ENCODE results near the gene DPH6. TPM values are rescaled to one million over a fixed set of nuclear protein-coding genes. Genes with fewer than 3 reads are reported as not detected.
"Not testable (repeated sequence)": the region's sequence is repeated elsewhere in the genome, so short reads cannot be mapped to it uniquely, and the experiment has no call there.

The DPH6 gene
- total and polyA plus RNA-seq, 2 donors, result 8.9 to 15.3 TPM

- H3K27me3 ChIP-seq (ENCODE audit: control insufficient read depth in 2 of 2, insufficient read depth in 1 of 2, low read length in 1 of 2); H3K4me1 ChIP-seq (ENCODE audit: control insufficient read depth in 2 of 2, insufficient read depth in 2 of 2, low read length in 2 of 2); H3K36me3 ChIP-seq (ENCODE audit: control insufficient read depth in 2 of 2, insufficient read depth in 2 of 2, low read length in 1 of 2); H3K9me3 ChIP-seq (ENCODE audit: control insufficient read depth in 2 of 2, insufficient read depth in 1 of 2, low read length in 1 of 2); DNase-seq (ENCODE audit: low read depth in 6 of 9, low spot score in 9 of 9); H3K4me3 ChIP-seq (ENCODE audit: low read length in 2 of 2); H3K27ac ChIP-seq (ENCODE audit: low read depth in 1 of 2, low read length in 1 of 2): not testable (repeated sequence)
- WGBS, result 98% methylated on average over 4 of the region's 4 CpGs
Measured at GRCh38 chr15:35441279-35441678, 104.7 kb downstream of the DPH6 start.

- H3K4me3 ChIP-seq (ENCODE audit: low read length in 2 of 2), result no peak overlapping the region
- no peak for DNase-seq (ENCODE audit: low read depth in 6 of 9, low spot score in 9 of 9)
- H3K27ac ChIP-seq (ENCODE audit: low read depth in 1 of 2, low read length in 1 of 2), result no peak overlapping the region
- no peaks in the 10 kb centered on the region for H3K36me3 ChIP-seq (ENCODE audit: control insufficient read depth in 2 of 2, insufficient read depth in 2 of 2, low read length in 1 of 2)
- no peaks in the 10 kb centered on the region for H3K9me3 ChIP-seq (ENCODE audit: control insufficient read depth in 2 of 2, insufficient read depth in 1 of 2, low read length in 1 of 2)
- H3K27me3 ChIP-seq (ENCODE audit: control insufficient read depth in 2 of 2, insufficient read depth in 1 of 2, low read length in 1 of 2), result no peaks in the 10 kb centered on the region
- 92% methylated on average over 3 of the region's 3 CpGs for WGBS
- no peaks in the 10 kb centered on the region for H3K4me1 ChIP-seq (ENCODE audit: control insufficient read depth in 2 of 2, insufficient read depth in 2 of 2, low read length in 2 of 2)
Measured at GRCh38 chr15:35440265-35440664, 105.7 kb downstream of the DPH6 start.

GRCh38 chr15:35439291-35439690, 106.7 kb downstream of the DPH6 start:
- H3K9me3 ChIP-seq (ENCODE audit: control insufficient read depth in 2 of 2, insufficient read depth in 1 of 2, low read length in 1 of 2), result no peaks in the 10 kb centered on the region
- 100% methylated on average over 2 of the region's 2 CpGs for WGBS
- no peak overlapping the region for H3K4me3 ChIP-seq (ENCODE audit: low read length in 2 of 2)
- no peaks in the 10 kb centered on the region for H3K36me3 ChIP-seq (ENCODE audit: control insufficient read depth in 2 of 2, insufficient read depth in 2 of 2, low read length in 1 of 2)
- no peaks in the 10 kb centered on the region for H3K4me1 ChIP-seq (ENCODE audit: control insufficient read depth in 2 of 2, insufficient read depth in 2 of 2, low read length in 2 of 2)
- no peak for DNase-seq (ENCODE audit: low read depth in 6 of 9, low spot score in 9 of 9)
- no peaks in the 10 kb centered on the region for H3K27me3 ChIP-seq (ENCODE audit: control insufficient read depth in 2 of 2, insufficient read depth in 1 of 2, low read length in 1 of 2)
- no peak overlapping the region for H3K27ac ChIP-seq (ENCODE audit: low read depth in 1 of 2, low read length in 1 of 2)

- no peak overlapping the region for H3K4me3 ChIP-seq (ENCODE audit: low read length in 2 of 2)
- over 99% methylated on average over 5 of the region's 5 CpGs for WGBS
- DNase-seq (ENCODE audit: low read depth in 6 of 9, low spot score in 9 of 9), result no peak
- no peaks in the 10 kb centered on the region for H3K4me1 ChIP-seq (ENCODE audit: control insufficient read depth in 2 of 2, insufficient read depth in 2 of 2, low read length in 2 of 2)
- no peaks in the 10 kb centered on the region for H3K27me3 ChIP-seq (ENCODE audit: control insufficient read depth in 2 of 2, insufficient read depth in 1 of 2, low read length in 1 of 2)
- H3K9me3 ChIP-seq (ENCODE audit: control insufficient read depth in 2 of 2, insufficient read depth in 1 of 2, low read length in 1 of 2), result no peaks in the 10 kb centered on the region
- no peak overlapping the region for H3K27ac ChIP-seq (ENCODE audit: low read depth in 1 of 2, low read length in 1 of 2)
- H3K36me3 ChIP-seq (ENCODE audit: control insufficient read depth in 2 of 2, insufficient read depth in 2 of 2, low read length in 1 of 2), result no peaks in the 10 kb centered on the region
Measured at GRCh38 chr15:35437157-35437556, 108.8 kb downstream of the DPH6 start.

GRCh38 chr15:35436422-35436821, 109.5 kb downstream of the DPH6 start:
- Histone ChIP-seq H3K4me3 (ENCODE audit: low read length in 2 of 2) (no peak overlapping the region), H3K36me3 (ENCODE audit: control insufficient read depth in 2 of 2, insufficient read depth in 2 of 2, low read length in 1 of 2) (no peaks in the 10 kb centered on the region), H3K27me3 (ENCODE audit: control insufficient read depth in 2 of 2, insufficient read depth in 1 of 2, low read length in 1 of 2) (no peaks in the 10 kb centered on the region), H3K27ac (ENCODE audit: low read depth in 1 of 2, low read length in 1 of 2) (no peak overlapping the region), H3K9me3 (ENCODE audit: control insufficient read depth in 2 of 2, insufficient read depth in 1 of 2, low read length in 1 of 2) (no peaks in the 10 kb centered on the region), H3K4me1 (ENCODE audit: control insufficient read depth in 2 of 2, insufficient read depth in 2 of 2, low read length in 2 of 2) (no peaks in the 10 kb centered on the region)
- WGBS, result 97% methylated on average over 4 of the region's 4 CpGs
- DNase-seq (ENCODE audit: low read depth in 6 of 9, low spot score in 9 of 9), result no peak

- no peaks in the 10 kb centered on the region for H3K4me1 ChIP-seq (ENCODE audit: control insufficient read depth in 2 of 2, insufficient read depth in 2 of 2, low read length in 2 of 2)
- 97% methylated on average over 1 of the region's 1 CpG for WGBS
- H3K27ac ChIP-seq (ENCODE audit: low read depth in 1 of 2, low read length in 1 of 2), result no peak overlapping the region
Measured at GRCh38 chr15:35431281-35431680, 114.7 kb downstream of the DPH6 start.

GRCh38 chr15:35430301-35430700, 115.7 kb downstream of the DPH6 start:
- no peaks in the 10 kb centered on the region for H3K27me3 ChIP-seq (ENCODE audit: control insufficient read depth in 2 of 2, insufficient read depth in 1 of 2, low read length in 1 of 2)
- no peaks in the 10 kb centered on the region for H3K9me3 ChIP-seq (ENCODE audit: control insufficient read depth in 2 of 2, insufficient read depth in 1 of 2, low read length in 1 of 2)
- H3K27ac ChIP-seq (ENCODE audit: low read depth in 1 of 2, low read length in 1 of 2), result no peak overlapping the region
- no peak overlapping the region for H3K4me3 ChIP-seq (ENCODE audit: low read length in 2 of 2)
- no peaks in the 10 kb centered on the region for H3K36me3 ChIP-seq (ENCODE audit: control insufficient read depth in 2 of 2, insufficient read depth in 2 of 2, low read length in 1 of 2)
- no peaks in the 10 kb centered on the region for H3K4me1 ChIP-seq (ENCODE audit: control insufficient read depth in 2 of 2, insufficient read depth in 2 of 2, low read length in 2 of 2)
- no peak for DNase-seq (ENCODE audit: low read depth in 6 of 9, low spot score in 9 of 9)

More at GRCh38 chr15:35431281-35431680, 114.7 kb downstream of the DPH6 start:
- no peak overlapping the region for H3K4me3 ChIP-seq (ENCODE audit: low read length in 2 of 2)
- no peaks in the 10 kb centered on the region for H3K36me3 ChIP-seq (ENCODE audit: control insufficient read depth in 2 of 2, insufficient read depth in 2 of 2, low read length in 1 of 2)
- H3K27me3 ChIP-seq (ENCODE audit: control insufficient read depth in 2 of 2, insufficient read depth in 1 of 2, low read length in 1 of 2), result no peaks in the 10 kb centered on the region
- no peaks in the 10 kb centered on the region for H3K9me3 ChIP-seq (ENCODE audit: control insufficient read depth in 2 of 2, insufficient read depth in 1 of 2, low read length in 1 of 2)
- no peak for DNase-seq (ENCODE audit: low read depth in 6 of 9, low spot score in 9 of 9)

GRCh38 chr15:35427496-35427895, 118.5 kb downstream of the DPH6 start:
- H3K4me1 ChIP-seq (ENCODE audit: control insufficient read depth in 2 of 2, insufficient read depth in 2 of 2, low read length in 2 of 2), result no peaks in the 10 kb centered on the region
- no peaks in the 10 kb centered on the region for H3K27me3 ChIP-seq (ENCODE audit: control insufficient read depth in 2 of 2, insufficient read depth in 1 of 2, low read length in 1 of 2)
- H3K36me3 ChIP-seq (ENCODE audit: control insufficient read depth in 2 of 2, insufficient read depth in 2 of 2, low read length in 1 of 2), result no peaks in the 10 kb centered on the region
- DNase-seq (ENCODE audit: low read depth in 6 of 9, low spot score in 9 of 9), result no peak
- no peak overlapping the region for H3K27ac ChIP-seq (ENCODE audit: low read depth in 1 of 2, low read length in 1 of 2)
- no peaks in the 10 kb centered on the region for H3K9me3 ChIP-seq (ENCODE audit: control insufficient read depth in 2 of 2, insufficient read depth in 1 of 2, low read length in 1 of 2)
- no peak overlapping the region for H3K4me3 ChIP-seq (ENCODE audit: low read length in 2 of 2)

GRCh38 chr15:35427091-35427490, 118.9 kb downstream of the DPH6 start:
- H3K4me1 ChIP-seq (ENCODE audit: control insufficient read depth in 2 of 2, insufficient read depth in 2 of 2, low read length in 2 of 2), result no peaks in the 10 kb centered on the region
- H3K4me3 ChIP-seq (ENCODE audit: low read length in 2 of 2), result no peak overlapping the region
- H3K36me3 ChIP-seq (ENCODE audit: control insufficient read depth in 2 of 2, insufficient read depth in 2 of 2, low read length in 1 of 2), result no peaks in the 10 kb centered on the region
- H3K9me3 ChIP-seq (ENCODE audit: control insufficient read depth in 2 of 2, insufficient read depth in 1 of 2, low read length in 1 of 2), result no peaks in the 10 kb centered on the region
- 64% methylated on average over 3 of the region's 3 CpGs for WGBS
- DNase-seq (ENCODE audit: low read depth in 6 of 9, low spot score in 9 of 9), result no peak
- H3K27me3 ChIP-seq (ENCODE audit: control insufficient read depth in 2 of 2, insufficient read depth in 1 of 2, low read length in 1 of 2), result no peaks in the 10 kb centered on the region
- no peak overlapping the region for H3K27ac ChIP-seq (ENCODE audit: low read depth in 1 of 2, low read length in 1 of 2)

- 99% methylated on average over 1 of the region's 1 CpG for WGBS
- Histone ChIP-seq H3K36me3 (ENCODE audit: control insufficient read depth in 2 of 2, insufficient read depth in 2 of 2, low read length in 1 of 2) (no peaks in the 10 kb centered on the region), H3K27me3 (ENCODE audit: control insufficient read depth in 2 of 2, insufficient read depth in 1 of 2, low read length in 1 of 2) (no peaks in the 10 kb centered on the region), H3K4me3 (ENCODE audit: low read length in 2 of 2) (no peak overlapping the region), H3K9me3 (ENCODE audit: control insufficient read depth in 2 of 2, insufficient read depth in 1 of 2, low read length in 1 of 2) (no peaks in the 10 kb centered on the region), H3K27ac (ENCODE audit: low read depth in 1 of 2, low read length in 1 of 2) (no peak overlapping the region), H3K4me1 (ENCODE audit: control insufficient read depth in 2 of 2, insufficient read depth in 2 of 2, low read length in 2 of 2) (no peaks in the 10 kb centered on the region)
- no peak for DNase-seq (ENCODE audit: low read depth in 6 of 9, low spot score in 9 of 9)
Measured at GRCh38 chr15:35410775-35411174, 135.2 kb downstream of the DPH6 start.
